H1 (cell line): Measurements from ENCODE around the gene LHFPL2. TPM values are rescaled to one million over a fixed set of nuclear protein-coding genes. Genes with fewer than 3 reads are reported as not detected.

ENCODE experiments used
- BRCA1 ChIP-seq: IDR thresholded peaks from 2 replicates; pipeline ENCODE4 v1.6.1; 2012; ENCODE audit warnings: low read depth, low read length, improper control_type of control experiment
- CHD2 ChIP-seq: IDR thresholded peaks from 2 replicates; pipeline ENCODE4 v1.6.1; 2012; ENCODE audit warnings: low read length, improper control_type of control experiment
- CHD7 ChIP-seq: fragments of 300-600 bp; sonication (generic); IDR thresholded peaks from 2 replicates; pipeline ENCODE4 v1.7.1; 2012; ENCODE audit warnings: low read length, moderate library complexity, mild to moderate bottlenecking, inconsistent platforms; ENCODE audit not compliant: insufficient replicate concordance
- CREB1 ChIP-seq: IDR thresholded peaks from 2 replicates; pipeline ENCODE4 v1.6.1; 2012; ENCODE audit warnings: inconsistent platforms
- EP300 ChIP-seq, 2 experiments: IDR thresholded peaks; 1 replicate in 1 of 2; 2 replicates in 1 of 2; pipeline ENCODE4 v1.6.1; 2011 to 2012; ENCODE audit warnings: low read depth in 2 of 2, low read length in 2 of 2, mild to moderate bottlenecking in 2 of 2, borderline replicate concordance in 1 of 2, inconsistent platforms in 1 of 2, moderate library complexity in 1 of 2
- JUND ChIP-seq: IDR thresholded peaks from 2 replicates; pipeline ENCODE4 v1.6.1; 2011; ENCODE audit warnings: mild to moderate bottlenecking, improper control_type of control experiment, low read length
- NRF1 ChIP-seq: IDR thresholded peaks from 2 replicates; pipeline ENCODE4 v1.6.1; 2011; ENCODE audit warnings: mild to moderate bottlenecking, low read depth, low read length, improper control_type of control experiment
- POLR2A ChIP-seq, 2 experiments: IDR thresholded peaks; 1 replicate in 1 of 2; 2 replicates in 1 of 2; pipeline ENCODE4 v1.6.1; 2011; ENCODE audit warnings: low read depth in 2 of 2, low read length in 2 of 2, mild to moderate bottlenecking in 2 of 2; ENCODE audit errors: control extremely low read depth in 1 of 2
- SP1 ChIP-seq: IDR thresholded peaks from 2 replicates; pipeline ENCODE4 v1.6.1; 2011; ENCODE audit warnings: low read depth, low read length
- SP2 ChIP-seq: IDR thresholded peaks from 2 replicates; pipeline ENCODE4 v1.6.1; 2012; ENCODE audit warnings: mild to moderate bottlenecking, low read length, inconsistent platforms
- YY1 ChIP-seq: IDR thresholded peaks from 2 replicates; pipeline ENCODE4 v1.6.1; 2011; ENCODE audit warnings: low read depth, mild to moderate bottlenecking, low read length
- ZNF274 ChIP-seq: IDR thresholded peaks from 2 replicates; pipeline ENCODE4 v1.7.0; 2012; ENCODE audit warnings: low read length, borderline replicate concordance; ENCODE audit errors: extremely low read depth
- polyA plus RNA-seq, 7 experiments: library from polyadenylated mRNA; depleted of rRNA in 3 of 7; stranded (reverse) in 5 of 7; unstranded in 2 of 7; fragments of >200 nt in 5 of 7; fragments of 200-250 nt in 2 of 7; gene quantifications; 1 replicate in 5 of 7; 2 replicates in 1 of 7; 4 replicates in 1 of 7; pipeline versions ENCODE4 v1.2.1 to v1.2.3, GENCODE V29; 2011 to 2013; ENCODE audit warnings: missing spikeins in 2 of 7, mixed read lengths in 2 of 7
- total RNA-seq: library from RNA; stranded (reverse); fragmentation: NEBNext Ultra II Directional; extraction: Animal tissue kit (Norgen Biotek cat#: 25700); gene quantifications from 2 replicates; pipeline ENCODE4 v1.2.1, GENCODE V29; 2021

Gene LHFPL2
- total and polyA plus RNA-seq, 2 of the 8 experiments (the other 6 are each of a cell fraction or from before 2014, with no cell fraction given) = 9.6 to 43.0 TPM

DNA sequence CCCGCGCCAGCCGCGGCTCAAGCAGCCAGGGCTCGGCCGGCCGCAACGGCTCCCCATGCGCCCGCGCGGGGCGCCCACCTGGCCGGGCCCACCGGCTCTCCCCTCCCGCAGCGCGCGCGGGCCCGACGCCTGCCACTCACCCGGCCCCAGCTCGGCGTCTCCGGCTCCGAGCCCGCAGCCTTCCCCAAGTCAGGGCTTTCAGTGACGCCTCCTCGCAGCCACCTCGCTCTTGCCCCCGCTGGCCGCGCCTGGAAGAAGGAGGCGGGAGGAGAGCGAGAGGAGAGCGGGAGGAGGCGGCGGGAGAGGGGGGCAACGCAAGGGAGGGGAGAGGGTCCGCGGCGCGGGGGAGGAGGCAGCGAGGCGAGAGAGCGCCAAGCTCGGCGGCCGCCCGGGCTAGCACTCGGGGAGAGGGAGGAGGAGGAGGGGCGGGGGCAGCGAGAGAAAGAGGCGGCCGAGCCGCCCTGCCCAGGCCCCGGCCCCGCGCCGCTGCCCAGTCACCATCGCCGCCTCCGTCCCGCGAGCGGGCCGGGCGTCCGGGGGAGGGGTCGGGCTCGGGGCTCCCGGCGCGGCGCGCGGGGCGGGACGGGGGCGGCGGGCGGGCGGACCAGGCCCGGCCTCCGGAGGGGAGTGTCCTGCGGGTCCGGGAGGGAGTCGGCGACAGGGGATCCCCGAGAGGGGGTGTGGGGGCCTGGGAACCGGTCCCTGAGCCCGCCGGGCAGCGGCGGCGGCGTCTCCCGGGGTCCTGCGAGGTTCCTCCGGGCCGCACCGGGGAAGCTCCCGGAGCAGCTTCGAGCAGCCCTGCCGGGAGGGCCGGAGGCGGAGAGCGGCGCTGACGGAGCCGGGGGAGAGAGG, at the start of gene LHFPL2 (continued):
- TF ChIP-seq YY1 = no peak
- TF ChIP-seq CHD2 = no peak
- TF ChIP-seq BRCA1 = no peak
- no peak for TF ChIP-seq CREB1
- no peak for TF ChIP-seq SP2
- no peak; a peak in 2 of 3 replicates for TF ChIP-seq POLR2A (IDR thresholded peaks at IDR 0.05; ENCODE audit: control extremely low read depth in 1 of 2, low read depth in 2 of 2, low read length in 2 of 2)
- TF ChIP-seq SP1 = no peak
- TF ChIP-seq JUND = no peak
- no peak for TF ChIP-seq NRF1
- TF ChIP-seq ZNF274 = no peak
- no peak for TF ChIP-seq EP300 (IDR thresholded peaks at IDR 0.05; ENCODE audit: borderline replicate concordance in 1 of 2, low read depth in 2 of 2, low read length in 2 of 2)
- no peak for TF ChIP-seq CHD7
